GM12878 (cell line): ENCODE results near the gene POLR3K. TPM values are rescaled to one million over a fixed set of nuclear protein-coding genes. Genes with fewer than 3 reads are reported as not detected.

Experiments used
- ATAC-seq: fragments of 200-7000 bp; cut with Tn5 transposase; 3 replicates; pipeline ENCODE4 v1.9.1; 2020; ENCODE audit warnings: mild to moderate bottlenecking, moderate library complexity
- BruUV-seq: library from RNA; stranded (reverse); fragments of 400-500 nt; replicated peaks from 2 replicates; lab custom pipeline; 2021; lab: Mats Ljungman, UMichigan
- CTCF ChIA-PET: fragments of 300-600 bp; sonication (Branson Sonifier 250); formaldehyde crosslinking; extraction: SDS; loops from one replicate; lab custom pipeline; 2021; ENCODE audit warnings: inconsistent platforms; lab: Yijun Ruan, JAX
- POLR2A ChIA-PET: fragments of 350-600 bp; formaldehyde crosslinking; extraction: SDS; loops from one replicate; lab custom pipeline; 2021; ENCODE audit warnings: inconsistent platforms; lab: Charles Lee
- RAD21 ChIA-PET: fragments of 300-600 bp; sonication (Branson Sonifier 250); formaldehyde crosslinking; loops from one replicate; lab custom pipeline; 2023; ENCODE audit warnings: antibody characterized with exemption; ENCODE audit not compliant: unreplicated experiment; lab: Charles Lee
- SMC1A ChIA-PET: fragments of 300-600 bp; sonication (Branson Sonifier 250); formaldehyde crosslinking; loops from one replicate; lab custom pipeline; 2023; ENCODE audit not compliant: unreplicated experiment, uncharacterized antibody; lab: Charles Lee
- DNase-seq: peaks from one replicate; pipeline ENCODE4 v3.0.0-alpha.2; 2011; ENCODE audit warnings: low read depth, low spot score
- FAIRE-seq: peaks from 3 replicates; lab custom pipeline; 2011; peaks lifted over from hg19 to GRCh38; lab: Jason Lieb, UNC
- H2AFZ ChIP-seq: 2 replicates; pipeline ENCODE4 v1.6.0; 2011; ENCODE audit warnings: low read depth, low read length, control low read depth; ENCODE audit not compliant: control insufficient read depth
- H3K27ac ChIP-seq: 2 replicates; pipeline ENCODE4 v1.5.1; 2011; ENCODE audit warnings: control low read depth; ENCODE audit not compliant: control insufficient read depth, insufficient read depth
- H3K27me3 ChIP-seq, 2 experiments: replicated peaks in 1 of 2; 2 replicates each; pipeline versions ENCODE4 v1.6.0 to v1.6.1; 2011; ENCODE audit warnings: low read length in 1 of 2; ENCODE audit not compliant: control insufficient read depth in 2 of 2, insufficient read depth in 2 of 2
- H3K36me3 ChIP-seq, 2 experiments: 2 replicates each; pipeline ENCODE4 v1.5.1; 2011; ENCODE audit warnings: low read length in 1 of 2; ENCODE audit not compliant: control insufficient read depth in 2 of 2, insufficient read depth in 2 of 2
- H3K4me1 ChIP-seq: 2 replicates; pipeline ENCODE4 v1.6.1; 2011; ENCODE audit warnings: mild to moderate bottlenecking, low read length, moderate library complexity, mixed read lengths; ENCODE audit not compliant: control insufficient read depth, insufficient read depth
- H3K4me2 ChIP-seq: 2 replicates; pipeline ENCODE4 v1.6.0; 2011; ENCODE audit warnings: control low read depth; ENCODE audit not compliant: control insufficient read depth, insufficient read depth
- H3K4me3 ChIP-seq: fragments of 200-600 bp; sonication (generic); 2 replicates; pipeline ENCODE4 v1.5.1; 2016
- H3K79me2 ChIP-seq: 2 replicates; pipeline ENCODE4 v1.6.0; 2011; ENCODE audit warnings: low read length; ENCODE audit not compliant: control insufficient read depth, insufficient read depth
- H3K9ac ChIP-seq: 2 replicates; pipeline ENCODE4 v1.8.0; 2011; ENCODE audit warnings: low read length, control low read depth, mixed read lengths; ENCODE audit not compliant: control insufficient read depth, insufficient read depth
- H3K9me3 ChIP-seq: replicated peaks from 3 replicates; pipeline ENCODE4 v1.5.1; 2011; ENCODE audit warnings: mild to moderate bottlenecking, low read length; ENCODE audit not compliant: control insufficient read depth, insufficient read depth
- H4K20me1 ChIP-seq: 2 replicates; pipeline ENCODE4 v1.6.0; 2011; ENCODE audit not compliant: control insufficient read depth, insufficient read depth
- CHD2 ChIP-seq: IDR thresholded peaks from 2 replicates; pipeline ENCODE4 v1.6.1; 2011; ENCODE audit warnings: low read depth, low read length, improper control_type of control experiment, borderline replicate concordance
- CREB1 ChIP-seq: IDR thresholded peaks from 2 replicates; pipeline ENCODE4 v1.6.1; 2012; ENCODE audit warnings: low read depth, mild to moderate bottlenecking, inconsistent platforms
- EP300 ChIP-seq, 2 experiments: fragments of 150-350 bp in 1 of 2; IDR thresholded peaks; 2 replicates each; pipeline ENCODE4 v1.6.1; 2011 to 2012; ENCODE audit warnings: low read depth in 2 of 2, low read length in 2 of 2, borderline replicate concordance in 1 of 2, improper control_type of control experiment in 1 of 2, inconsistent platforms in 1 of 2; ENCODE audit not compliant: control insufficient read depth in 1 of 2
- FOXM1 ChIP-seq: IDR thresholded peaks from 2 replicates; pipeline ENCODE4 v1.6.1; 2012; ENCODE audit warnings: low read depth, mild to moderate bottlenecking, inconsistent platforms, low read length, moderate library complexity
- MEF2B ChIP-seq: fragments of 450-650 bp; IDR thresholded peaks from 2 replicates; pipeline ENCODE4 v1.6.1; 2018; ENCODE audit warnings: mild to moderate bottlenecking, moderate library complexity; ENCODE audit not compliant: partially characterized antibody, poor library complexity, severe bottlenecking
- MXI1 ChIP-seq: fragments of 150-350 bp; IDR thresholded peaks from 2 replicates; pipeline ENCODE4 v1.6.1; 2011; ENCODE audit warnings: low read depth, mild to moderate bottlenecking, inconsistent platforms, low read length, improper control_type of control experiment
- NR2C1 ChIP-seq: fragments of 450-650 bp; IDR thresholded peaks from 2 replicates; pipeline ENCODE4 v1.6.1; 2017; ENCODE audit warnings: antibody characterized with exemption, mild to moderate bottlenecking, moderate library complexity
- PAX8 ChIP-seq: fragments of 450-650 bp; IDR thresholded peaks from 2 replicates; pipeline ENCODE4 v1.6.1; 2017; ENCODE audit warnings: mild to moderate bottlenecking, moderate library complexity
- POLR2AphosphoS2 ChIP-seq: IDR thresholded peaks from 2 replicates; pipeline ENCODE4 v1.6.1; 2011; ENCODE audit warnings: low read depth, mild to moderate bottlenecking, low read length, improper control_type of control experiment, moderate library complexity
- POU2F2 ChIP-seq: IDR thresholded peaks from 3 replicates; pipeline ENCODE4 v1.6.1; 2011; ENCODE audit warnings: low read depth, mild to moderate bottlenecking, low read length, borderline replicate concordance
- RAD21 ChIP-seq: IDR thresholded peaks from 2 replicates; pipeline ENCODE4 v1.6.1; 2011; ENCODE audit warnings: mild to moderate bottlenecking, low read depth, low read length, moderate library complexity; ENCODE audit not compliant: insufficient read depth
- RFX5 ChIP-seq: IDR thresholded peaks from 2 replicates; pipeline ENCODE4 v1.6.1; 2011; ENCODE audit warnings: low read depth, low read length, improper control_type of control experiment
- STAT1 ChIP-seq: fragments of 450-650 bp; conservative IDR thresholded peaks from 2 replicates; pipeline ENCODE4 v1.6.1; 2014; ENCODE audit warnings: antibody characterized with exemption, mild to moderate bottlenecking
- TARDBP ChIP-seq: IDR thresholded peaks from 2 replicates; pipeline ENCODE4 v1.6.1; 2016; ENCODE audit warnings: borderline replicate concordance
- TBL1XR1 ChIP-seq: IDR thresholded peaks from 2 replicates; pipeline ENCODE4 v1.6.1; 2012; ENCODE audit warnings: low read depth, low read length, improper control_type of control experiment
- ZBED1 ChIP-seq: IDR thresholded peaks from 2 replicates; pipeline ENCODE4 v1.6.1; 2016; ENCODE audit warnings: borderline replicate concordance
- WGBS: methylation state at CpG from one replicate; pipeline ENCODE4 v1.1.6; 2016; ENCODE audit warnings: low lambda C conversion rate; ENCODE audit not compliant: insufficient replicate concordance, insufficient coverage; ENCODE audit errors: missing lambda C conversion rate; 5-methylcytosine and 5-hydroxymethylcytosine counted together
- in situ Hi-C: fragments of 300-500 bp; cut with MboI; formaldehyde crosslinking; loops from 9 replicates; pipeline ENCODE4 v1.14.3; 2018; ENCODE audit warnings: mixed read lengths
- intact Hi-C: fragments of 100-400 bp; cut with micrococcal nuclease; formaldehyde crosslinking; loops from one replicate; pipeline ENCODE4 v1.14.2; 2022; ENCODE audit not compliant: unreplicated experiment
- polyA plus RNA-seq, 11 experiments: library from polyadenylated mRNA; depleted of rRNA in 4 of 11; unstranded in 6 of 11; stranded (reverse) in 5 of 11; fragments of >200 nt; fragmentation: Nextera tagmentation in 4 of 11; fragmentation: Illumina TruSeq in 1 of 11; extraction: Ambion mirVana in 4 of 11; extraction: Trizol in 1 of 11; gene quantifications; 1 replicate in 1 of 11; 2 replicates in 10 of 11; pipeline versions ENCODE4 v1.2.1 to v1.2.3, GENCODE V29; 2011 to 2016; ENCODE audit warnings: inconsistent platforms in 2 of 11, missing spikeins in 2 of 11, low read depth in 1 of 11
- total RNA-seq, 4 experiments: library from RNA; depleted of rRNA in 3 of 4; stranded (reverse); fragments of >200 nt in 3 of 4; fragmentation: Illumina TruSeq in 1 of 4; extraction: Trizol in 1 of 4; gene quantifications; 2 replicates each; pipeline versions ENCODE4 v1.2.1 to v1.2.3, GENCODE V29; 2013 to 2021
- TF ChIP-seq, protein P1 (sequence below): IDR thresholded peaks from 2 replicates; pipeline ENCODE4 v1.6.1; 2011; ENCODE audit warnings: borderline replicate concordance, low read depth, mild to moderate bottlenecking, moderate library complexity, low read length; ENCODE audit not compliant: insufficient read depth, poor library complexity, severe bottlenecking
- TF ChIP-seq, protein P2 (sequence below): fragments of 450-650 bp; IDR thresholded peaks from 2 replicates; pipeline ENCODE4 v1.6.1; 2016; ENCODE audit warnings: mild to moderate bottlenecking
- TF ChIP-seq, protein P3 (sequence below): IDR thresholded peaks from 2 replicates; pipeline ENCODE4 v1.6.1; 2011; ENCODE audit warnings: borderline replicate concordance, low read depth, mild to moderate bottlenecking, moderate library complexity, mixed read lengths, low read length; ENCODE audit not compliant: insufficient read depth; ENCODE audit errors: extremely low read length
- TF ChIP-seq, protein P4 (sequence below): fragments of 450-650 bp; IDR thresholded peaks from 2 replicates; pipeline ENCODE4 v1.6.1; 2017; ENCODE audit warnings: borderline replicate concordance

Gene POLR3K
- total and polyA plus RNA-seq, 10 of the 15 experiments (the other 5 are each of a cell fraction or from before 2014, with no cell fraction given) = 25.3 to 222 (median 64.0) TPM

DNA sequence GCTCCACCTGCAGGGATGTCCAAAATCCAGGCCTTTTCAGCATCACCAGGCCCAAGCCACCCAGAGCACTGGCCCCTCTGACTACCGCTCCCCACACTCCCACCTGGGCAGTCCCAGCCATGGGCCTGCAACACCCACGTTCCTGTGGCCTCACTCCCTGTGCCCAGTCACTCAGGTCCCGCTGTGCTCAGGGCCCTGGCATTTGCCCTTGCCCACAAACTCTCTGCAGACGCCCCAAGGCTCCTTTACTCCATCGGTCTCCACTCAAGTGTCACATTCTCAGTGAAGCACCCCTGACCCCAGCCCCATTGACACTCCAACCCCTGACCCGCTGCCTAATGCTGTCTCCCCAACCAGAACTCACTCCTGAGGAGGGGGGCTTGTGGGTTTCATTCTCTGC, 48.2 kb upstream of the POLR3K start (continued):
- TF ChIP-seq, protein P1, sequence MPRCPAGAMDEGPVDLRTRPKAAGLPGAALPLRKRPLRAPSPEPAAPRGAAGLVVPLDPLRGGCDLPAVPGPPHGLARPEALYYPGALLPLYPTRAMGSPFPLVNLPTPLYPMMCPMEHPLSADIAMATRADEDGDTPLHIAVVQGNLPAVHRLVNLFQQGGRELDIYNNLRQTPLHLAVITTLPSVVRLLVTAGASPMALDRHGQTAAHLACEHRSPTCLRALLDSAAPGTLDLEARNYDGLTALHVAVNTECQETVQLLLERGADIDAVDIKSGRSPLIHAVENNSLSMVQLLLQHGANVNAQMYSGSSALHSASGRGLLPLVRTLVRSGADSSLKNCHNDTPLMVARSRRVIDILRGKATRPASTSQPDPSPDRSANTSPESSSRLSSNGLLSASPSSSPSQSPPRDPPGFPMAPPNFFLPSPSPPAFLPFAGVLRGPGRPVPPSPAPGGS = no peak
- TF ChIP-seq STAT1 = no peak
- TF ChIP-seq TBL1XR1 = no peak
- TF ChIP-seq POLR2AphosphoS2 = no peak

DNA sequence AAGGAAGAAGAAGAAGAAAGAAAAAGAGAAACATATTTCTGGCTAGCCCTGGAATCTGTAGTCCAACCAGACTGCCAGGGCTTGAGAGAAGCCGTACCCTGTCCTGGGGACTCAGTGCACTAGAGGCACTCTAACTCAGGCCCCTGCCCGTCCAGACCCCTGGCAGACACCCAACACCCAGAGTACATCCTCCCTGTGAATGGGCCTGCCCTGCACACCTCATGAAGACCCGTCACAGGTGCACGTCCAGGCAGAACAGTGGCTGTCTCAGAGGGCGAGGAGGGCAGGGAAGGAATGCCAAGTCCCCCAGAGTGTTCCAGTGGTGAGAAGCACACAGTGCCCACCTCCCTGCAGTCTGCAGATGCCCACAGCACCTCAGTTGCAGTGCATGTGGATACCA, 47.6 kb upstream of the POLR3K start:
- intact Hi-C loops (no loop called here), in situ Hi-C loops (no loop called here)
- Histone ChIP-seq H3K4me2 (no peak overlapping the region), H3K27me3 (no peaks in the 10 kb centered on the region), H3K4me1 (no peaks in the 10 kb centered on the region), H3K4me3 (no peak overlapping the region), H3K36me3 (peaks cover 8 to 13% of the 10 kb centered on the region in 2 experiments; a peak in 3 of 4 replicates), H3K9ac (no peak overlapping the region), H3K9me3 (no peaks in the 10 kb centered on the region), H4K20me1 (no peaks in the 10 kb centered on the region), H2AFZ (no peak overlapping the region), H3K27ac (no peak overlapping the region), H3K79me2 (no peaks in the 10 kb centered on the region)
- FAIRE-seq (no peak), ATAC-seq (no peak), DNase-seq (no peak)
- ChIA-PET CTCF (no interaction called here), POLR2A (no interaction called here), RAD21 (no interaction called here), SMC1A (no interaction called here)
- BruUV-seq = no TSS peak
- 87% methylated on average over 5 of the region's 5 CpGs for WGBS
- TF ChIP-seq TARDBP (no peak), RAD21 (no peak), NR2C1 (no peak), CHD2 (no peak), FOXM1 (no peak), PAX8 (no peak), ZBED1 (no peak), MXI1 (no peak), POU2F2 (no peak), MEF2B (no peak), EP300 (IDR thresholded peaks at IDR 0.05; ENCODE audit: borderline replicate concordance in 1 of 2, control insufficient read depth in 1 of 2, low read depth in 2 of 2, low read length in 2 of 2) (no peak), CREB1 (no peak), RFX5 (no peak)
- TF ChIP-seq, protein P2, sequence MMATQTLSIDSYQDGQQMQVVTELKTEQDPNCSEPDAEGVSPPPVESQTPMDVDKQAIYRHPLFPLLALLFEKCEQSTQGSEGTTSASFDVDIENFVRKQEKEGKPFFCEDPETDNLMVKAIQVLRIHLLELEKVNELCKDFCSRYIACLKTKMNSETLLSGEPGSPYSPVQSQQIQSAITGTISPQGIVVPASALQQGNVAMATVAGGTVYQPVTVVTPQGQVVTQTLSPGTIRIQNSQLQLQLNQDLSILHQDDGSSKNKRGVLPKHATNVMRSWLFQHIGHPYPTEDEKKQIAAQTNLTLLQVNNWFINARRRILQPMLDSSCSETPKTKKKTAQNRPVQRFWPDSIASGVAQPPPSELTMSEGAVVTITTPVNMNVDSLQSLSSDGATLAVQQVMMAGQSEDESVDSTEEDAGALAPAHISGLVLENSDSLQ = no peak
- TF ChIP-seq, protein P3, sequence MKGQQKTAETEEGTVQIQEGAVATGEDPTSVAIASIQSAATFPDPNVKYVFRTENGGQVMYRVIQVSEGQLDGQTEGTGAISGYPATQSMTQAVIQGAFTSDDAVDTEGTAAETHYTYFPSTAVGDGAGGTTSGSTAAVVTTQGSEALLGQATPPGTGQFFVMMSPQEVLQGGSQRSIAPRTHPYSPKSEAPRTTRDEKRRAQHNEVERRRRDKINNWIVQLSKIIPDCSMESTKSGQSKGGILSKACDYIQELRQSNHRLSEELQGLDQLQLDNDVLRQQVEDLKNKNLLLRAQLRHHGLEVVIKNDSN = no peak
- TF ChIP-seq, protein P4, sequence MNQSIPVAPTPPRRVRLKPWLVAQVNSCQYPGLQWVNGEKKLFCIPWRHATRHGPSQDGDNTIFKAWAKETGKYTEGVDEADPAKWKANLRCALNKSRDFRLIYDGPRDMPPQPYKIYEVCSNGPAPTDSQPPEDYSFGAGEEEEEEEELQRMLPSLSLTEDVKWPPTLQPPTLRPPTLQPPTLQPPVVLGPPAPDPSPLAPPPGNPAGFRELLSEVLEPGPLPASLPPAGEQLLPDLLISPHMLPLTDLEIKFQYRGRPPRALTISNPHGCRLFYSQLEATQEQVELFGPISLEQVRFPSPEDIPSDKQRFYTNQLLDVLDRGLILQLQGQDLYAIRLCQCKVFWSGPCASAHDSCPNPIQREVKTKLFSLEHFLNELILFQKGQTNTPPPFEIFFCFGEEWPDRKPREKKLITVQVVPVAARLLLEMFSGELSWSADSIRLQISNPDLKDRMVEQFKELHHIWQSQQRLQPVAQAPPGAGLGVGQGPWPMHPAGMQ = no peak
